ENCODE measurements around the gene FBXO22.

FBXO22 gene

GRCh38 chr15:75925440-75925839 is 21.8 kb downstream of the FBXO22 start:
- TF ChIP-seq SUZ12 (IDR thresholded peaks at IDR 0.05) (no peak), ZNF384 (IDR thresholded peaks at IDR 0.05) (no peak), LEF1 (IDR thresholded peaks at IDR 0.05; ENCODE audit: borderline replicate concordance) (no peak), FOXK2 (IDR thresholded peaks at IDR 0.05) (no peak), CTBP1 (IDR thresholded peaks at IDR 0.05; ENCODE audit: borderline replicate concordance) (no peak), L3MBTL2 (conservative IDR thresholded peaks at IDR 0.05) (no peak)
- ChIA-PET POLR2A (interaction anchor here (0.6 kb wide), 1 partner anchor 273 kb away, joined by 3 read pairs; no protein-coding TSS in a partner anchor), CTCF (interaction anchor here (0.6 to 0.8 kb wide), 3 partner anchors 64 to 214 kb away, joined by 3 to 7 read pairs (median 6); no protein-coding TSS in a partner anchor)
- DNase-seq (ENCODE audit: extremely low spot score): no peak

GRCh38 chr15:75926931-75927330 is 23.3 kb downstream of the FBXO22 start:
- ChIA-PET POLR2A (no interaction called here), CTCF (interaction anchor here (1.4 kb wide), 1 partner anchor 117 kb away, joined by 3 read pairs; no protein-coding TSS in a partner anchor)
- no peak for TF ChIP-seq LEF1 (IDR thresholded peaks at IDR 0.05; ENCODE audit: borderline replicate concordance)
- no peak for TF ChIP-seq ELF4 (IDR thresholded peaks at IDR 0.05)
- no peak for TF ChIP-seq CTBP1 (IDR thresholded peaks at IDR 0.05; ENCODE audit: borderline replicate concordance)
- no peak for TF ChIP-seq TARDBP (IDR thresholded peaks at IDR 0.05)
- TF ChIP-seq BHLHE40 (IDR thresholded peaks at IDR 0.05; ENCODE audit: borderline replicate concordance): no peak
- TF ChIP-seq NFRKB (IDR thresholded peaks at IDR 0.05): no peak
- no peak for TF ChIP-seq FOXM1 (IDR thresholded peaks at IDR 0.05; ENCODE audit: borderline replicate concordance)
- no peak for TF ChIP-seq SUZ12 (IDR thresholded peaks at IDR 0.05)
- no peak for DNase-seq (ENCODE audit: extremely low spot score)

GRCh38 chr15:75927601-75928000 is 23.9 kb downstream of the FBXO22 start:
- CTCF ChIA-PET: interaction anchor here (1.0 kb wide), 1 partner anchor 10 kb away, joined by 5 read pairs; no protein-coding TSS in a partner anchor
- POLR2A ChIA-PET: no interaction called here
- no peak for TF ChIP-seq NFRKB (IDR thresholded peaks at IDR 0.05)
- no peak for TF ChIP-seq CTBP1 (IDR thresholded peaks at IDR 0.05; ENCODE audit: borderline replicate concordance)
- no peak for TF ChIP-seq BHLHE40 (IDR thresholded peaks at IDR 0.05; ENCODE audit: borderline replicate concordance)
- no peak for TF ChIP-seq ELF4 (IDR thresholded peaks at IDR 0.05)
- no peak for TF ChIP-seq FOXM1 (IDR thresholded peaks at IDR 0.05; ENCODE audit: borderline replicate concordance)
- TF ChIP-seq SUZ12 (IDR thresholded peaks at IDR 0.05): no peak
- no peak for TF ChIP-seq PKNOX1 (IDR thresholded peaks at IDR 0.05)
- no peak for TF ChIP-seq TARDBP (IDR thresholded peaks at IDR 0.05)
- no peak for TF ChIP-seq FOXA1 (IDR thresholded peaks at IDR 0.05)
- no peak for TF ChIP-seq HDGF (IDR thresholded peaks at IDR 0.05; ENCODE audit: borderline replicate concordance)
- no peak for TF ChIP-seq ZNF384 (IDR thresholded peaks at IDR 0.05)
- TF ChIP-seq LEF1 (IDR thresholded peaks at IDR 0.05; ENCODE audit: borderline replicate concordance): no peak
- TF ChIP-seq L3MBTL2 (conservative IDR thresholded peaks at IDR 0.05): no peak
- TF ChIP-seq ARNT (IDR thresholded peaks at IDR 0.05): no peak
- no peak for TF ChIP-seq FOXK2 (IDR thresholded peaks at IDR 0.05)
- TF ChIP-seq SP1 (IDR thresholded peaks at IDR 0.05): no peak
- no peak for DNase-seq (ENCODE audit: extremely low spot score)

GRCh38 chr15:75928680-75929608 is 25.3 kb downstream of the FBXO22 start:
- TF ChIP-seq CTBP1 (IDR thresholded peaks at IDR 0.05; ENCODE audit: borderline replicate concordance) (no peak), PKNOX1 (IDR thresholded peaks at IDR 0.05) (no peak), SUZ12 (IDR thresholded peaks at IDR 0.05) (no peak), NFRKB (IDR thresholded peaks at IDR 0.05) (no peak), FOXM1 (IDR thresholded peaks at IDR 0.05; ENCODE audit: borderline replicate concordance) (no peak), FOXK2 (IDR thresholded peaks at IDR 0.05) (no peak), SP1 (IDR thresholded peaks at IDR 0.05) (no peak)
- POLR2A ChIA-PET: interaction anchor here (1.2 kb wide), 1 partner anchor 86 kb away, joined by 4 read pairs; the partner anchor contains the start of gene UBE2Q2
- DNase-seq (ENCODE audit: extremely low spot score): peak; percentile 48
- CTCF ChIA-PET: interaction anchor here (0.5 to 1.7 kb wide), 14 partner anchors 9 to 378 kb away, joined by 3 to 14 read pairs (median 4); no protein-coding TSS in a partner anchor

- TF ChIP-seq SP1 (IDR thresholded peaks at IDR 0.05) (no peak), PKNOX1 (IDR thresholded peaks at IDR 0.05) (no peak), LEF1 (IDR thresholded peaks at IDR 0.05; ENCODE audit: borderline replicate concordance) (no peak), FOXK2 (IDR thresholded peaks at IDR 0.05) (no peak), FOXA1 (IDR thresholded peaks at IDR 0.05) (no peak), ELF4 (IDR thresholded peaks at IDR 0.05) (no peak), BHLHE40 (IDR thresholded peaks at IDR 0.05; ENCODE audit: borderline replicate concordance) (no peak), ZNF384 (IDR thresholded peaks at IDR 0.05) (no peak), TARDBP (IDR thresholded peaks at IDR 0.05) (no peak)
- CTCF ChIA-PET: interaction anchor here (0.6 to 1.7 kb wide), 6 partner anchors 24 to 209 kb away, joined by 4 to 14 read pairs (median 5); no protein-coding TSS in a partner anchor
- no peak for DNase-seq (ENCODE audit: extremely low spot score)
- POLR2A ChIA-PET: no interaction called here
Measured at GRCh38 chr15:75929799-75930565, 26.3 kb downstream of the FBXO22 start.
